HG02678 (cell line): ENCODE measurements around the gene VAMP5.
A peak's percentile ranks its signal among the peaks of the same experiment; 100 is the strongest.
"Not testable (repeated sequence)": the region's sequence is repeated elsewhere in the genome, so short reads cannot be mapped to it uniquely, and the experiment has no call there.

Experiments used
- ATAC-seq: cut with Tn5 transposase; IDR thresholded peaks from one replicate; pipeline ENCODE4 v1.9.1; 2021; ENCODE audit warnings: mild to moderate bottlenecking, moderate library complexity; ENCODE audit not compliant: unreplicated experiment

Gene VAMP5

DNA sequence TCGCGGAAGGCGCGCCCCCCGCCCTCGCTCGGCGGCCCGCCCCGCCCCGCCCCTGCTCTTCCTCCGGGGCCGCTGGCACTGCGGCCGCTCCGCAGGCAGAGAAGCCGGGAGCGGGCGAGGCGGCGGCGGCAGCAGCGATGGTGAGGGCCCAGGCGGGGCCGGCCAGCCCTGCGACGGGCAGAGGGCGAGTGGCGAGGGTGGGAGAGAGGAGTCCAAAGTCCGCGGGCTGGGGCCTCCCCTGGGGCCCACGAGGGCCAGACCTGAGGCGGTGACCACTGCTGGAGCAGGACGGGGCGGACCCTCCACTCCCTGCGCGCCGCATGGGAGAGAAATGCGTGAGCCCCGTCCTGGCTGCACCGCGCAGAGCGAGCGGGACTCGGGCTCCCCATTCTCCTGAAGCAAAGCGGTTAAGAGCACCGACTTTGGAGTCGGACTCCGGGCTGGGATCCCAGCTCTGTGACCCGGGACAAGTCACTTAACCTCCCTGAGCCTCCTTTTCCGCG lies at the start of gene VAMP5:
Gene VAMP5 (plus strand): TSS at position 78 of the 503 bp plus-strand sequence. CDS start 60 bp downstream, at position 138.
- peak; percentile 62 for ATAC-seq

GRCh38 chr2:85534881-85535280 lies 49.4 kb upstream of the VAMP5 start:
- ATAC-seq = no peak

- ATAC-seq = no peak
Observed at GRCh38 chr2:85536479-85536878, 47.8 kb upstream of the VAMP5 start.

- no peak for ATAC-seq
Observed at GRCh38 chr2:85537600-85538506, 46.4 kb upstream of the VAMP5 start.

DNA sequence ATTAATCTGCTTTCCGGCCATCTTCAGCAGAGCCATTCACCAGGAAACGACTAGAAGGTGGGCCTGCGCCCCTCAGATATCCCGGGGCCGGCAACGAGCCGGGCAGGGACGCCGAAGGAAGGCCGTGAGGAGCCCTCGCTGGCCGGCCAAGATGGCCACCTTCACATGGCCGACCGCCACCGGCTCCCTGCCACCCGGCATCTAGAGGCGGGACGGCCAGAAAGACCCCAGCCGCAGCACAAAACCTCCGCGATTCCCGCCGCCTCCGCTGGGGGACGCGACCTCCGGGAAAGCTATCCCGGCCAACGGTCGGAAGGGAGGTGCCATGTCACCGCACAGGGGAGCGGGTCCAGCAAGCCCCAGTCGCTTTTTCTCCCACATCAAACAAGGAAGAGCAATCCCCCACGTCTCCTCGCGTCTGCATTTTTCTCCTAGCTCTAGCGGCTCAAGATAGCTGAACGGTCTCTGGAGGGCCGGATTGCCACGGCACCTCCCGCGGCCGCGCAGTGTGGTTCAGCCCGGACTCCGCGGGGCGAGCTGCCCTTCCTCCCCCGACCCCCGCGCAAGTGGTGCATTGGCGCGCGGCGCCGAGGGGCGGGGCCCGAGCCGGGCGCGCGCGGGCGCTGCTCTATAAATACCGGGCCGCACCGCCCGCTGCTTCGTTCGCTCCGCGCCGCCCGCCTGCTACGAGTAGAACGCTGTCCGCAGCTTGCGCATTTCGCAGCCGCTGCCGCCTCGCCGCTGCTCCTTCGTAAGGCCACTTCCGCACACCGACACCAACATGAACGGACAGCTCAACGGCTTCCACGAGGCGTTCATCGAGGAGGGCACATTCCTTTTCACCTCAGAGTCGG lies 45.5 kb upstream of the VAMP5 start, which contains the start of gene MAT2A:
Gene MAT2A (plus strand): TSS at position 662 of the 854 bp plus-strand sequence. CDS start 120 bp downstream, at position 782.
- peak; percentile 76 for ATAC-seq

DNA sequence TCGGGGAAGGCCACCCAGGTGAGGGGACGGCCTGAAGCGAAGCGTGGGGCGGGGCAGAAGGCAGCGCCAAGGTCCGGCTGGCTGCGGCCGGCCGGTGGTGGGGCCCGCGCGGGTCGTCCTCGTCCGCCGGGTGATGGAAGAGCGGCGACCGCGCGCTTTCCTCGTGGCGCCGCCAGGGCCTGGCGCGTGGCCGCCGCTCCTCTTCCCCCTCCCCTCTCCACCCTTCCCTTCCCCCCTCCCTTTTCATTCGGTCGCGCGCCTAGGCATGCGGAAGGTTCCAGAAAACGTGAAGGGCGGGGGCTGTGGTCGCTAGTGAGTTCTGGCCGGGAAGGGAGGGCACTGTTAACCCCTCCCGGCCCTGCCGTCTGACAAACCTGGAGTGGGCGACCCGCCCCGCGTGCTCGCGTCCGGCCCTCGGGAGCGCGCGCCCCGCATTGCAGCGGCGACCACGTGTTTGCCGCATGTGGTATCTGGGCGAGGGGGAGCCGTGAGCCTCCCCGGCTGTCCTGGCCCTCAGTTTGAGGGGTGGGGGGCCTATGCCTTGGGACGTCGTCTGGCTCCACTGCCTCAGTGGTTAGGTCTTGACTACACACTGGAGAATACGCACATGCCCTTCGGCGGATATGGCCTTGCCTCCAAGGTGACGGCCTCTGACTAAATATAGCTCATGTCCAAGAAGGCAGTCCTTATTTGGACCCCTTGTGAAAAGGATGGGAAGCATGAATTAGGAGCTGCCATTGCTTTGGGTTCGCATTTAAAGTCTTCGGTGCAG lies 44.7 kb upstream of the VAMP5 start:
- peak; percentile 29 for ATAC-seq

- ATAC-seq = no peak
Observed at GRCh38 chr2:85540133-85540648, 44.0 kb upstream of the VAMP5 start.

GRCh38 chr2:85541262-85541661 lies 43.0 kb upstream of the VAMP5 start:
- no peak for ATAC-seq

DNA sequence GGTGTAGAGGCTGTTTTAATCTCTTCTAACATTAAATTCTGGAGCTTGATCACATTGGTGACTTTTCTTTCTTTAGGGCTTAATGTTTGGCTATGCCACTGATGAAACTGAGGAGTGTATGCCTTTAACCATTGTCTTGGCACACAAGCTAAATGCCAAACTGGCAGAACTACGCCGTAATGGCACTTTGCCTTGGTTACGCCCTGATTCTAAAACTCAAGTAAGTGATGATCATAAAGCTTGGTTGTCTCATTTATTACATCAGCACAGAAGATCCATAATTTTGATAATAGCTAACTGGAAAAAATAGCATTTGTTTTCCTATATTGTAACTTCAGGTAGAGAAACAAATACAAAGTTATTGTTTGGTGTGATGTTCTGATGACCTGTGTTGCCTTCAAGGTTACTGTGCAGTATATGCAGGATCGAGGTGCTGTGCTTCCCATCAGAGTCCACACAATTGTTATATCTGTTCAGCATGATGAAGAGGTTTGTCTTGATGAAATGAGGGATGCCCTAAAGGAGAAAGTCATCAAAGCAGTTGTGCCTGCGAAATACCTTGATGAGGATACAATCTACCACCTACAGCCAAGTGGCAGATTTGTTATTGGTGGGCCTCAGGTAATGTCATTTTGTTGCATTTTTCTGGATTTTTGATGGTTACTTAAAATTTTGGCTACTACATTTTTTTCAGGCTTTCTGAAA lies 42.3 kb upstream of the VAMP5 start:
- no peak for ATAC-seq

DNA sequence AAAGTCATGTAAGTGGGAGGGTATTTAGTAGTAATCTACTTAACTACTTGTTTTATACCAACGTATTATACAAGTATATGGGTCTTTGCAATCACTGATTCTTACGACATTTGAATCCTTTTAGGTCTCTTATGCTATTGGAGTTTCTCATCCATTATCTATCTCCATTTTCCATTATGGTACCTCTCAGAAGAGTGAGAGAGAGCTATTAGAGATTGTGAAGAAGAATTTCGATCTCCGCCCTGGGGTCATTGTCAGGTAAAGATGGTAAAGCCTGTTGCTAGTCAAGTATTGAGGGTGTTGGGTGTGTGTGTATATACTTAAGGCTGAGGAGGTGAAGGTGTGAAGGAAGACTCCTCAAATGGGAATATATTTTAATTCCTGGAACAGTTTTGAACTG lies 41.5 kb upstream of the VAMP5 start:
- ATAC-seq = no peak

GRCh38 chr2:85544254-85544691 lies 40.0 kb upstream of the VAMP5 start:
- ATAC-seq = not testable (repeated sequence)

GRCh38 chr2:85544915-85545779 lies 39.1 kb upstream of the VAMP5 start:
- not testable (repeated sequence) for ATAC-seq

DNA sequence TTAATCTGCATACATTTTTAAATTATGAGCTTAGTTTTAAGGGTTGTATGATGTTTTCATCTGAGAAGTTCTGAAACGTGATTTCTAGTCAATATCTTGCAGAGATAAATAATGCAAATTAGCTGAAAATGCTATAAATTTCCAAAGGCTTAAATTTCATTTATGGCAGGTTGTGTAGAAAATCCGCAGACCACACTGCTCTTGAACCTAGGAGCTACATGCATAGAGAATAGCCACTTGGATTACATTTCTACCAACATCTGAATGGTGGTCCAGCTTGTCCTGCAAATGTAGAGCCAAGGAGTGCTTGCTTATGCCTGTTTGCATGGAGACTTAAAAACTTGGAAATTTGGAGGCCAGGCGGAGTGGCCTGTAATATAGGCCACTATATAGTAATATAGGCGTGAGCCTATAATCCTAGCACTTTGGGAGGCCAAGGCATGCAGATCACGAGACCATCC lies 38.4 kb upstream of the VAMP5 start:
- ATAC-seq = no peak

GRCh38 chr2:85547089-85547858 lies 37.0 kb upstream of the VAMP5 start:
- no peak for ATAC-seq

- no peak for ATAC-seq
Observed at GRCh38 chr2:85547859-85548607, 36.2 kb upstream of the VAMP5 start.

GRCh38 chr2:85548608-85548900 lies 35.7 kb upstream of the VAMP5 start:
- ATAC-seq = no peak

GRCh38 chr2:85549095-85549494 lies 35.1 kb upstream of the VAMP5 start:
- ATAC-seq = no peak
